H1 (cell line): Measurements from ENCODE around the gene RSPO3. TPM values are rescaled to one million over a fixed set of nuclear protein-coding genes. Genes with fewer than 3 reads are reported as not detected.

Source experiments
- CTCF ChIA-PET: fragments of 300-600 bp; sonication (Branson Sonifier 250); formaldehyde crosslinking; loops from one replicate; lab custom pipeline; 2021; ENCODE audit not compliant: partially characterized antibody; lab: Charles Lee
- POLR2A ChIA-PET: fragments of 300-600 bp; sonication (Branson Sonifier 250); formaldehyde crosslinking; loops from one replicate; lab custom pipeline; 2021; ENCODE audit warnings: inconsistent platforms; ENCODE audit not compliant: partially characterized antibody; lab: Charles Lee
- DNase-seq, 2 experiments: peaks; one replicate each; pipeline versions ENCODE4 v3.0.0 to v3.0.0-alpha.2; 2010 to 2022; ENCODE audit warnings: low spot score in 2 of 2, low read depth in 1 of 2, mixed read lengths in 1 of 2
- FAIRE-seq: peaks from 2 replicates; lab custom pipeline; 2011; peaks lifted over from hg19 to GRCh38; lab: Jason Lieb, UNC
- H2AFZ ChIP-seq: 2 replicates; pipeline ENCODE4 v1.8.1; 2012; ENCODE audit warnings: low read length, inconsistent platforms
- H2AK5ac ChIP-seq: 2 replicates; pipeline ENCODE4 v1.6.1; 2013; ENCODE audit warnings: low read depth, low read length
- H2BK120ac ChIP-seq: replicated peaks from 2 replicates; pipeline ENCODE3; 2013; ENCODE audit warnings: low read depth, low read length, inconsistent platforms
- H2BK12ac ChIP-seq: 2 replicates; pipeline ENCODE4 v1.6.1; 2013; ENCODE audit warnings: low read depth, low read length
- H2BK15ac ChIP-seq: 2 replicates; pipeline ENCODE4 v1.6.1; 2013; ENCODE audit warnings: low read length
- H2BK20ac ChIP-seq: 2 replicates; pipeline ENCODE4 v1.6.1; 2013; ENCODE audit warnings: low read length
- H2BK5ac ChIP-seq: 2 replicates; pipeline ENCODE4 v1.6.1; 2013; ENCODE audit warnings: low read depth, low read length
- H3K14ac ChIP-seq: 2 replicates; pipeline ENCODE4 v1.6.1; 2013; ENCODE audit warnings: inconsistent platforms; ENCODE audit not compliant: insufficient read length
- H3K18ac ChIP-seq: 2 replicates; pipeline ENCODE4 v1.6.1; 2013; ENCODE audit warnings: low read length; ENCODE audit errors: extremely low read depth
- H3K23ac ChIP-seq: 2 replicates; pipeline ENCODE4 v1.6.1; 2013; ENCODE audit warnings: inconsistent platforms; ENCODE audit not compliant: insufficient read length
- H3K23me2 ChIP-seq: 2 replicates; pipeline ENCODE4 v1.6.1; 2013; ENCODE audit warnings: low read depth, low read length
- H3K27ac ChIP-seq: 2 replicates; pipeline ENCODE4 v1.6.1; 2011; ENCODE audit warnings: low read depth, low read length, inconsistent platforms
- H3K27me3 ChIP-seq, 4 experiments: replicated peaks in 1 of 4; 1 replicate in 1 of 4; 2 replicates in 3 of 4; pipeline versions ENCODE4 v1.6.1 to v1.8.1; 2011 to 2013; ENCODE audit warnings: low read length in 3 of 4, mild to moderate bottlenecking in 3 of 4, inconsistent platforms in 2 of 4, mixed read lengths in 2 of 4, moderate library complexity in 1 of 4; ENCODE audit not compliant: control insufficient read depth in 3 of 4, insufficient read depth in 3 of 4; ENCODE audit errors: extremely low read depth in 1 of 4
- H3K36me3 ChIP-seq, 4 experiments: 2 replicates each; pipeline versions ENCODE4 v1.6.1 to v1.8.1; 2011 to 2013; ENCODE audit warnings: mild to moderate bottlenecking in 4 of 4, low read length in 3 of 4, moderate library complexity in 2 of 4, control low read depth in 1 of 4, inconsistent platforms in 1 of 4; ENCODE audit not compliant: insufficient read depth in 4 of 4, control insufficient read depth in 2 of 4
- H3K4ac ChIP-seq: replicated peaks from 2 replicates; pipeline ENCODE3; 2013; ENCODE audit warnings: low read length, low read depth, mixed read lengths, inconsistent platforms; ENCODE audit not compliant: insufficient read length
- H3K4me1 ChIP-seq, 4 experiments: replicated peaks in 1 of 4; 1 replicate in 1 of 4; 2 replicates in 3 of 4; pipeline versions ENCODE4 v1.6.1 to v1.8.1; 2011 to 2013; ENCODE audit warnings: low read length in 3 of 4, inconsistent platforms in 2 of 4, mixed read lengths in 1 of 4; ENCODE audit not compliant: insufficient read depth in 4 of 4, control insufficient read depth in 3 of 4
- H3K4me2 ChIP-seq, 2 experiments: 2 replicates each; pipeline versions ENCODE4 v1.6.1 to v1.8.1; 2011 to 2013; ENCODE audit warnings: low read depth in 2 of 2, low read length in 2 of 2, control low read depth in 1 of 2, inconsistent platforms in 1 of 2, mild to moderate bottlenecking in 1 of 2; ENCODE audit not compliant: insufficient read depth in 1 of 2
- H3K4me3 ChIP-seq, 4 experiments: fragments of 200-600, 300-600 bp in 1 of 4; sonication (generic), shearing (Covaris generic), sonication (Bioruptor Twin) in 1 of 4; 2 replicates each; pipeline versions ENCODE4 v1.5.1 to v1.8.1; 2011 to 2016; ENCODE audit warnings: low read length in 4 of 4, low read depth in 3 of 4, control low read depth in 2 of 4, inconsistent platforms in 2 of 4, mild to moderate bottlenecking in 2 of 4, mixed read lengths in 1 of 4, moderate library complexity in 1 of 4; ENCODE audit not compliant: insufficient read depth in 2 of 4; ENCODE audit errors: extremely low read depth in 1 of 4
- H3K56ac ChIP-seq: replicated peaks from 2 replicates; pipeline ENCODE3; 2013; ENCODE audit warnings: low read depth, mild to moderate bottlenecking, mixed read lengths, low read length, inconsistent platforms; ENCODE audit not compliant: insufficient read length
- H3K79me1 ChIP-seq: 2 replicates; pipeline ENCODE4 v1.6.1; 2013; ENCODE audit warnings: low read depth, low read length, control low read depth
- H3K79me2 ChIP-seq, 2 experiments: 2 replicates each; pipeline versions ENCODE4 v1.6.1 to v1.8.1; 2012 to 2013; ENCODE audit warnings: low read length in 2 of 2, mild to moderate bottlenecking in 2 of 2, inconsistent platforms in 1 of 2; ENCODE audit not compliant: insufficient read depth in 2 of 2, control insufficient read depth in 1 of 2
- H3K9ac ChIP-seq, 4 experiments: replicated peaks in 1 of 4; 1 replicate in 1 of 4; 2 replicates in 3 of 4; pipeline versions ENCODE4 v1.6.1 to v1.8.1; 2011 to 2013; ENCODE audit warnings: low read depth in 3 of 4, low read length in 3 of 4, control low read depth in 2 of 4, mild to moderate bottlenecking in 2 of 4, moderate library complexity in 2 of 4, inconsistent platforms in 1 of 4; ENCODE audit errors: extremely low read depth in 1 of 4
- H3K9me3 ChIP-seq, 2 experiments: 2 replicates each; pipeline versions ENCODE4 v1.6.1 to v1.8.1; 2012 to 2013; ENCODE audit warnings: mild to moderate bottlenecking in 2 of 2, moderate library complexity in 2 of 2, control low read depth in 1 of 2, inconsistent platforms in 1 of 2, low read depth in 1 of 2, low read length in 1 of 2, mixed read lengths in 1 of 2; ENCODE audit not compliant: insufficient read depth in 2 of 2
- H4K20me1 ChIP-seq, 2 experiments: replicated peaks in 1 of 2; 2 replicates each; pipeline versions ENCODE3 to v1.8.1; 2011 to 2013; ENCODE audit warnings: inconsistent platforms in 2 of 2, low read length in 2 of 2, mild to moderate bottlenecking in 1 of 2; ENCODE audit not compliant: insufficient read depth in 2 of 2, control insufficient read depth in 1 of 2
- H4K5ac ChIP-seq: 2 replicates; pipeline ENCODE4 v1.6.1; 2013; ENCODE audit warnings: low read length, low read depth, mixed read lengths, inconsistent platforms; ENCODE audit not compliant: insufficient read length
- H4K8ac ChIP-seq: 2 replicates; pipeline ENCODE4 v1.8.0; 2013; ENCODE audit warnings: mild to moderate bottlenecking, moderate library complexity, low read length, inconsistent platforms; ENCODE audit not compliant: insufficient read depth; ENCODE audit errors: extremely low read depth
- H4K91ac ChIP-seq: replicated peaks from 2 replicates; pipeline ENCODE3; 2013; ENCODE audit warnings: low read length, mixed read lengths, inconsistent platforms; ENCODE audit not compliant: insufficient read length
- POU5F1 ChIP-seq: IDR thresholded peaks from 2 replicates; pipeline ENCODE4 v1.6.1; 2011; ENCODE audit warnings: low read depth, mild to moderate bottlenecking, low read length, moderate library complexity
- WGBS, 2 experiments: shearing (Covaris generic) in 1 of 2; methylation state at CpG; one replicate each; pipeline versions ENCODE4 v1.1.6 to v1.1.7; 2013 to 2015; ENCODE audit warnings: low lambda C conversion rate in 2 of 2, mixed read lengths in 2 of 2, inconsistent platforms in 1 of 2, low coverage in 1 of 2, missing lambda C conversion rate in 1 of 2; ENCODE audit not compliant: insufficient replicate concordance in 2 of 2, insufficient coverage in 1 of 2, insufficient read length in 1 of 2; ENCODE audit errors: extremely low coverage in 1 of 2, missing lambda C conversion rate in 1 of 2; 5-methylcytosine and 5-hydroxymethylcytosine counted together
- polyA plus RNA-seq, 7 experiments: library from polyadenylated mRNA; depleted of rRNA in 3 of 7; stranded (reverse) in 5 of 7; unstranded in 2 of 7; fragments of >200 nt in 5 of 7; fragments of 200-250 nt in 2 of 7; gene quantifications; 1 replicate in 5 of 7; 2 replicates in 1 of 7; 4 replicates in 1 of 7; pipeline versions ENCODE4 v1.2.1 to v1.2.3, GENCODE V29; 2011 to 2013; ENCODE audit warnings: missing spikeins in 2 of 7, mixed read lengths in 2 of 7
- total RNA-seq: library from RNA; stranded (reverse); fragmentation: NEBNext Ultra II Directional; extraction: Animal tissue kit (Norgen Biotek cat#: 25700); gene quantifications from 2 replicates; pipeline ENCODE4 v1.2.1, GENCODE V29; 2021

The RSPO3 gene
- total and polyA plus RNA-seq, 2 of the 8 experiments (the other 6 are each of a cell fraction or from before 2014, with no cell fraction given), result not detected

GRCh38 chr6:127154509-127154908 is 36.0 kb downstream of the RSPO3 start:
- Histone ChIP-seq H3K36me3 (no peaks in the 10 kb centered on the region), H4K5ac (no peak overlapping the region), H3K4ac (no peak overlapping the region), H3K27me3 (peaks cover 0 to 1% (median 0%) of the 10 kb centered on the region in 4 experiments; a peak in 1 of 7 replicates), H3K9me3 (no peaks in the 10 kb centered on the region), H3K9ac (no peak overlapping the region), H2AFZ (0 out of 2 replicates have a peak overlapping the region, but pooled peaks have one; percentile 65), H2BK5ac (no peak overlapping the region), H3K79me1 (no peaks in the 10 kb centered on the region), H3K18ac (no peak overlapping the region), H4K91ac (no peak overlapping the region), H2BK15ac (no peak overlapping the region), H3K4me2 (0 out of 4 replicates have a peak overlapping the region, but pooled peaks of 1 of the 2 experiments have one; percentile 27), H3K23me2 (no peaks in the 10 kb centered on the region), H3K79me2 (no peaks in the 10 kb centered on the region), H4K8ac (no peak overlapping the region), H2AK5ac (no peak overlapping the region), H3K27ac (no peak overlapping the region), H3K4me1 (peaks cover 0 to 6% (median 3%) of the 10 kb centered on the region in 4 experiments; a peak in 2 of 7 replicates), H3K56ac (no peak overlapping the region), H2BK12ac (no peak overlapping the region), H4K20me1 (no peaks in the 10 kb centered on the region), H2BK20ac (no peak overlapping the region), H3K14ac (no peak overlapping the region), H3K23ac (no peak overlapping the region), H3K4me3 (no peak overlapping the region), H2BK120ac (no peak overlapping the region)
- WGBS, 2 experiments, result 81% methylated on average over 3 of the region's 3 CpGs; no CpG with 5 or more reads in 1 of the 2 experiments
- POLR2A ChIA-PET, result no interaction called here
- FAIRE-seq, result no peak
- CTCF ChIA-PET, result no interaction called here
- no peak for DNase-seq
- 0 out of 2 replicates have a peak, but pooled peaks have one; percentile 13 for TF ChIP-seq POU5F1
